RWPE1 (cell line): ENCODE measurements around the gene BMPER.

Experiments
- CTCF ChIA-PET: fragments of 350-600 bp; sonication (Branson Sonifier 250); formaldehyde crosslinking; extraction: SDS; loops from one replicate; lab custom pipeline; 2021; lab: Yijun Ruan, JAX
- POLR2A ChIA-PET: fragments of 400-600 bp; formaldehyde crosslinking; extraction: SDS; loops from one replicate; lab custom pipeline; 2020; ENCODE audit warnings: antibody characterized with exemption; ENCODE audit not compliant: low non-redundant PET; lab: Yijun Ruan, JAX
- DNase-seq: peaks from one replicate; pipeline ENCODE4 v3.0.0; 2012; ENCODE audit warnings: low spot score
- H3K27ac ChIP-seq: fragments of 450-650 bp; 2 replicates; pipeline ENCODE4 v1.5.1; 2017
- CTCF ChIP-seq: fragments of 450-650 bp; conservative IDR thresholded peaks from 2 replicates; pipeline ENCODE4 v1.5.1; 2017; ENCODE audit warnings: low read depth, mild to moderate bottlenecking

BMPER gene

DNA sequence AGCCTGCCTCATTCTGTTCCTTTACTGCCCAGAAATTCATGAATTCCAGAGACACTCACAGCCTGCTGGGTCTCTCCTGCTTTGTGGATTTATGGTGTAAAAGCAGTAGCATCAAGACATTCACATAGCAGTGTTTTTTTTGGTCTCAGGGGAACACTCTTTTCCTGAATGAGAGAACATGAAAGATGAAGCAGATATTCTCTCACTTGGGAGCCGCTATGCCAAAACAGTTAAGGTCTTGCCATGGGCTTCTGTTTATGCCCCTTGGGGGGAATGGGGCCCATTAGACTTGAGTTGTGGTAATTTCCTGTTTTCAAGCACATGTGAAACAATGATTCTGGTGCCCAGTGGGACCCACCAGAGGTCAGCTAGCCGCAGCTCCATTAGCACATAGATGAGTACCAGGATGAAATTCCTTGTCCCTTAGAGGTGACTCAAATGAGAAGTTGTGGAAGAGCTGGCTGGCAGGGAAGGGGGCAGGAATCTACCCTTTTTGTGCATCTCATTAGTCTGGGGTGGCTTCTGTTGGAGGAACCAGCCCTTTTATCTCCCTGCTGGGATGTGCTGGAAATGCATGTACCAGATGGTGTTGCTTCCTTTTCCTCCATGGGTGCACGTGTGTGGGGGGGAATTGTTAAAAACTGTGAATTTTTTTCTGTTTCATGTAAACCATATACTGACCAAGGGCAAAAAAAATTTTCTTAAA lies 13.3 kb downstream of the BMPER start:
- POLR2A ChIA-PET, result no interaction called here
- no peak overlapping the region for H3K27ac ChIP-seq
- CTCF ChIA-PET, result interaction anchor here (1.7 kb wide), 1 partner anchor 15 kb away, joined by 4 read pairs; no protein-coding TSS in a partner anchor
- no peak for TF ChIP-seq CTCF
- no peak for DNase-seq

GRCh38 chr7:33919449-33919848 lies 14.1 kb downstream of the BMPER start:
- H3K27ac ChIP-seq, result no peak overlapping the region
- TF ChIP-seq CTCF, result no peak
- DNase-seq, result no peak
- CTCF ChIA-PET, result interaction anchor here (1.7 kb wide), 1 partner anchor 14 kb away, joined by 4 read pairs; no protein-coding TSS in a partner anchor
- POLR2A ChIA-PET, result no interaction called here

DNA sequence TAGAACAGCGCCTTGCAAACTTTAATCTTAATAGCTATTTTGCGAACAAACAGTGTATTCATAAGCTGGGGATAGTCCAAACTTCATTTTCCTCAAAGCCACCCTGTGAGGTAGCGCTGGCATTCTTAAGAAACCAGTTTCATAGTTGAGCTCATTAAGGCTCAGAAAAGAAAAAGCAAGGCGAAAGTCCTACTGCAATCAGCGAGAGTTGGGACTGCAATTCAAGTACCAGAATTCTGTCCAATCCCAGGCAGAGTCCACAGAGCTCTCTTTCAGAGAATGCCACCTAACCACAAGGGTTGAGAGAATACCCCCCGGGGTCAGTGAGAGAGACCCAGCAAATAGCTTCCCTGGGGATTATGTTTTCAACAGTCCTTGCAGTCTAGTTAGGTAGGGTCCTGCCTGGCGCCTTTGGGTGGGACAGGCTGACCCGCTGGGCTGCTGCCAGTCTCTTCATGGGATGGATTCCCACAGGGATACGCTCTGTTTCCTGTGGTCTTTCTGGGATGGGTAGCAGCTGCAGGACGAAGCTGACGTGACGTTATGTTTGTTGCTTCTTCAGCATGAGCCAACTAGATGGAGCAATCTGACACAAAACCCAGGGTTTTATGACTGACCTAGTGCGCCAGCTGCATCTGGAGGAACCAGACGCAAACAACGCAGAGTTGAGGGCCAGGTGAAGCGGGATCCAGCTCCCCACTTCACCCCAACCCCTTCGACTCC lies 16.0 kb downstream of the BMPER start:
- H3K27ac ChIP-seq, result no peak overlapping the region
- TF ChIP-seq CTCF, result no peak
- ChIA-PET CTCF (interaction anchor here (0.7 to 0.8 kb wide), 2 partner anchors 8 to 11 kb away, joined by 4 to 5 read pairs; no protein-coding TSS in a partner anchor), POLR2A (no interaction called here)
- no peak for DNase-seq

GRCh38 chr7:33922820-33923219 lies 17.5 kb downstream of the BMPER start:
- H3K27ac ChIP-seq, result no peak overlapping the region
- no peak for TF ChIP-seq CTCF
- ChIA-PET POLR2A (no interaction called here), CTCF (interaction anchor here (0.8 kb wide), 1 partner anchor 207 kb away, joined by 3 read pairs; no protein-coding TSS in a partner anchor)
- DNase-seq, result no peak

GRCh38 chr7:33923440-33924229 lies 18.3 kb downstream of the BMPER start:
- DNase-seq, result no peak
- POLR2A ChIA-PET, result no interaction called here
- no peak overlapping the region for H3K27ac ChIP-seq
- TF ChIP-seq CTCF, result no peak
- CTCF ChIA-PET, result interaction anchor here (0.6 to 0.8 kb wide), 2 partner anchors 142 to 1004 kb away, joined by 3 to 6 read pairs; no protein-coding TSS in a partner anchor

DNA sequence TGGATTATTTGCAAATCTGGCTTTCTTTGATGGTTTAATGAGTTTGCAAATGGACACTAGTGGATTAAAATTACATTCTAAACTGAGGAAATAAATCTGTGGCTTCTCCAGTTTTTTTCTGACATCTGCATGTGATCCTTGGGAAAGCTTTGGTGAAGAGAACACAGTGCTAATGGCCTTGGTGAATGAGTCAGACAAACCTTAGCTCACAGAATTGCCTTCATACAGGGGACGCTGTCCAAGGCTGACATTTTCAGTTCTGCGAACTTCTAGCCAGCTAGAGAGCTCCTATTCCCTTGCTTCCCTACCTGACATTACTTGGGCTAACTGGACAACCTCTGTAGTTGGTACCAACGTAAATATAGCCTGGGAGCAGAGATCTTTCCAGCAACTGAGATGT lies 21.2 kb downstream of the BMPER start:
- POLR2A ChIA-PET, result no interaction called here
- no peak for DNase-seq

More for the DNA sequence above, 21.2 kb downstream of the BMPER start:
- TF ChIP-seq CTCF, result no peak
- no peak overlapping the region for H3K27ac ChIP-seq
- CTCF ChIA-PET, result no interaction called here
